Osteocyte (in vitro differentiated cells): ENCODE data around the gene TIMM21. TPM values are rescaled to one million over a fixed set of nuclear protein-coding genes. Genes with fewer than 3 reads are reported as not detected.

Experiments
- DNase-seq: peaks from one replicate; pipeline ENCODE4 v3.0.0; 2021; ENCODE audit warnings: mixed read lengths; ENCODE audit not compliant: unreplicated experiment; ENCODE audit errors: extremely low spot score
- H3K27ac Mint-ChIP-seq: one replicate; pipeline ENCODE4 v1.8.0; 2021; ENCODE audit warnings: mild to moderate bottlenecking, mixed read lengths; ENCODE audit not compliant: unreplicated experiment
- H3K27me3 Mint-ChIP-seq: one replicate; pipeline ENCODE4 v1.8.0; 2021; ENCODE audit warnings: mixed read lengths; ENCODE audit not compliant: unreplicated experiment
- H3K36me3 Mint-ChIP-seq: one replicate; pipeline ENCODE4 v1.8.0; 2021; ENCODE audit warnings: mixed read lengths; ENCODE audit not compliant: unreplicated experiment
- H3K4me1 Mint-ChIP-seq: one replicate; pipeline ENCODE4 v1.8.0; 2021; ENCODE audit warnings: mixed read lengths; ENCODE audit not compliant: unreplicated experiment
- H3K4me3 Mint-ChIP-seq: one replicate; pipeline ENCODE4 v1.8.0; 2021; ENCODE audit warnings: mild to moderate bottlenecking, moderate library complexity, mixed read lengths; ENCODE audit not compliant: unreplicated experiment
- H3K9me3 Mint-ChIP-seq: one replicate; pipeline ENCODE4 v1.8.0; 2021; ENCODE audit warnings: mixed read lengths; ENCODE audit not compliant: unreplicated experiment
- CTCF ChIP-seq: fragments of 200-600 bp; sonication (generic); IDR thresholded peaks from 2 replicates; pipeline ENCODE4 v1.5.0; 2021; ENCODE audit warnings: antibody characterized with exemption, mild to moderate bottlenecking, moderate library complexity
- total RNA-seq: library from RNA; stranded (reverse); gene quantifications from 2 replicates; pipeline ENCODE4 v1.2.1, GENCODE V29; 2021

The TIMM21 gene
- total RNA-seq, 1 donor from 2014 or later, result 23.3 TPM

DNA sequence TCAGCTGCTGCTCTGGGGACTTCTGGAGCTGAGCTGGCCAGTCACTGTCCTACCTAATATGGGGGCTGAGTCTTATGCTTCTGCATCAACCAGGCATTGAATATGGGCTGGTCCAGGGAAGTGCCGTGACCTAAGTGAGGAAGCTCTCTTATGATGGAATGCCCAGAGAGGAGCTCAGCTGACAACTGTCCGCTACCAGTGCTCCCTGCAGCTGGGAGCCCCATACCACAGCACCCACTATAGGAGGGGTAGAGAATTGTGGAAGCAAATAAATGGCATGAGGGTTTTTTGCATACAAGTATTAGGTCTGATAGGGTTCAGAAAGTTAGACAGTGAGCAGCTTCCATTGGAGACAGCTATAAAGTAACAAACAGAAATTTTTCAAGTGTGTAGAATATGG lies 4.5 kb downstream of the TIMM21 start:
- H3K36me3 Mint-ChIP-seq, result peaks cover 15% of the 10 kb centered on the region
- no peak for DNase-seq
- H3K27ac Mint-ChIP-seq, result no peak overlapping the region
- no peaks in the 10 kb centered on the region for H3K27me3 Mint-ChIP-seq
- H3K4me1 Mint-ChIP-seq, result peaks cover 23% of the 10 kb centered on the region
- H3K9me3 Mint-ChIP-seq, result no peaks in the 10 kb centered on the region
- TF ChIP-seq CTCF, result no peak
- H3K4me3 Mint-ChIP-seq, result no peak overlapping the region

DNA sequence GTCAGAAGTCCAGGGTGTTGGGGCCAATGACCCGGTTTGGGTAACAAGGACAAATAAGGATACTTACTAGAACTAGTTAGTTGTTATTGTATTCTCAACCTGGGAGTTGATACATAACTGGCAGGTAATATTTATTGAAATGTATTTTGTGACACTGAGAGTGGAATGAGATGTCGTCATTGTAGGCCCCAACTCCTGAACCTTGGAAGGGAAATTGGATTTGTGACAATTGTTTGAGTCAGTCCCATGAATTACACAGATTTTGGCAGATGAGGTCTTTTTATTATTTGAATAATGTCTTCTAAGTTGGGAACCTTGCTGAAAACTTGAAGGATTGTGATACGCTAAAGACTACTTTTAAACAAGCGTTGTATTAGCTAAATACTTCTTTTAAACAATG lies 5.1 kb downstream of the TIMM21 start:
- Mint-ChIP-seq H3K36me3 (peaks cover 17% of the 10 kb centered on the region), H3K4me3 (no peak overlapping the region), H3K4me1 (peaks cover 23% of the 10 kb centered on the region), H3K27me3 (no peaks in the 10 kb centered on the region), H3K27ac (no peak overlapping the region), H3K9me3 (no peaks in the 10 kb centered on the region)
- no peak for DNase-seq
- TF ChIP-seq CTCF, result no peak

- Mint-ChIP-seq H3K4me1 (peaks cover 23% of the 10 kb centered on the region), H3K4me3 (no peak overlapping the region), H3K27ac (no peak overlapping the region), H3K27me3 (no peaks in the 10 kb centered on the region), H3K36me3 (peaks cover 20% of the 10 kb centered on the region), H3K9me3 (no peaks in the 10 kb centered on the region)
- DNase-seq, result no peak
- no peak for TF ChIP-seq CTCF
Measured at GRCh38 chr18:74153793-74154192, 5.5 kb downstream of the TIMM21 start.

DNA sequence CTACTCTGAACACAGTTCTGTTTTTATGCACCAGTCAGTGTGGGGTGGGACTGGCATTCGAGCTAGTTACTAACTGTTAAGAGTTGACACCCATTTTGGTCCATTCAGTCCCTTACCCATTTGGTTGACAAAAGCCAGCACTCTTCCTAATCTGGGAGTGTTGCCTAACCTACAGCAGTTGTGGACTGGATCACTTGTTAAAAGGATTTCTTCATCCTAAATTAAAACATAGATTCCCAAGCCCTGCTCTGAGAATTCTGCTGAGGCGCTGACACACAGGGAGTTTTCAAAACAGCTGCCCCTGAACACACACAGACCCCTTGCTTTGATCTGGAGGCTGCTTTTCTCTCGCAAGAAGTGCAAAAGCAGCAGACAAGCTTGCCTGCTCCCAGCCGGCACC lies 6.4 kb downstream of the TIMM21 start:
- DNase-seq, result no peak
- no peak overlapping the region for H3K27ac Mint-ChIP-seq
- H3K27me3 Mint-ChIP-seq, result no peaks in the 10 kb centered on the region
- no peak for TF ChIP-seq CTCF
- H3K4me3 Mint-ChIP-seq, result no peak overlapping the region
- peaks cover 14% of the 10 kb centered on the region for H3K4me1 Mint-ChIP-seq
- no peaks in the 10 kb centered on the region for H3K9me3 Mint-ChIP-seq
- peaks cover 25% of the 10 kb centered on the region for H3K36me3 Mint-ChIP-seq

DNA sequence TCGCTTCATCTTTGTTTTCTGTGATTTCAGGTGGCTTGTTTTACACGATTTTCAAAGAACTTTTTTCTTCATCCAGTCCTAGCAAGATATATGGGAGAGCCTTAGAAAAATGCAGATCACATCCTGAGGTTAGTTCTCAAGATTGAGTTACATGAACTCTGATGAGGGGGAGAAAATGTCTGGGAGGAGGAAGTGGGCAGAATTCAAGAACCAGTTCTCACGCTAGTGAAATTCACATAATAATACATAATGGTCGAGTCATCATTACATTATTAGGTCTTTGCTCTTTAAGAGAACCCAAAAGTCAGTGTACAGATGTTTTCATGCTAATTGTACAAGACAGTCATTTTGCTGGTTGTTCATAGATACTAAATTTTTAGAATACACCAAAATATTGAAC lies 7.0 kb downstream of the TIMM21 start:
- no peak overlapping the region for H3K27ac Mint-ChIP-seq
- peaks cover 10% of the 10 kb centered on the region for H3K4me1 Mint-ChIP-seq
- no peaks in the 10 kb centered on the region for H3K9me3 Mint-ChIP-seq
- TF ChIP-seq CTCF, result no peak
- no peak for DNase-seq
- no peak overlapping the region for H3K4me3 Mint-ChIP-seq
- peaks cover 26% of the 10 kb centered on the region for H3K36me3 Mint-ChIP-seq
- H3K27me3 Mint-ChIP-seq, result no peaks in the 10 kb centered on the region
